GM23248 (cell line): ENCODE data around the gene SNRNP40.

Experiments
- EZH2 ChIP-seq: fragments of 200-600 bp; sonication (generic); IDR thresholded peaks from 2 replicates; pipeline ENCODE4 v1.6.1; 2018; ENCODE audit warnings: antibody characterized with exemption, mild to moderate bottlenecking; ENCODE audit not compliant: insufficient read depth, poor library complexity, severe bottlenecking
- EZH2phosphoT487 ChIP-seq: fragments of 200-600 bp; sonication (generic); IDR thresholded peaks from 2 replicates; pipeline ENCODE4 v1.6.1; 2018; ENCODE audit warnings: antibody characterized with exemption, moderate library complexity, mild to moderate bottlenecking, low read depth; ENCODE audit not compliant: insufficient read depth

DNA sequence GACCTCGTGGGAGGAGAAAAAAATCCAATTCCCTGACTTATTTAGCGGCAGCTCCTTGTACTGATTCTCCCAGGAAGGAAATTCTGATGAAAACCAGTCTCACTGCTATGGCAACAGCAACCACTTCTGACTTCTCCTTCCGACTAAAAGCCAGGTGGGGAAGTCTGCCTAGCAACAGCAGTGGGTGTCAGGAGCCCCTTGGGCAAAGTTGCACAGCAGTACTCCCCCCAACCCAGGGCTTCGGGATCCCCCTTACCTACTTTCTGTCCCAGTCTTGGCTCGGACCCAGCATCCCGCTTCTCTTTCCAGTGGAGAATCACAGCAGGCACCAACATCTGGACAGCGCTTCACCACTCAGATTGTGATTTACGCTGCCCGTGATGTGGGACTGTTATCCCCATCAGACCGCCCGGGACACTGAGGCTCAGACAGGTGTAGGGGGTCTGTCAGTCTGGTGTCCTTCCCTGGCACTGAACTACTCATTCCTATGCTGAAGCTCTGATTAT, 81.5 kb downstream of the SNRNP40 start:
- no peak for TF ChIP-seq EZH2
- TF ChIP-seq EZH2phosphoT487, result no peak
